SHP77 treated with DMSO at 0.1 percent for 48 hours (cell line): ENCODE measurements around the gene C1D.
"Not testable (repeated sequence)": the region's sequence is repeated elsewhere in the genome, so short reads cannot be mapped to it uniquely, and the experiment has no call there.

Experiments
- DNase-seq: peaks from one replicate; lab custom pipeline; 2025; lab: John Stamatoyannopoulos, UW

C1D gene, protein sequence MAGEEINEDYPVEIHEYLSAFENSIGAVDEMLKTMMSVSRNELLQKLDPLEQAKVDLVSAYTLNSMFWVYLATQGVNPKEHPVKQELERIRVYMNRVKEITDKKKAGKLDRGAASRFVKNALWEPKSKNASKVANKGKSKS

GRCh38 chr2:68062680-68063387 is at the start of gene C1D:
Gene C1D, minus strand, starts transcription at chr2:68063004. Its CDS starts 15,694 bp downstream, at chr2:68047310.
- DNase-seq: peak; percentile 64

DNA sequence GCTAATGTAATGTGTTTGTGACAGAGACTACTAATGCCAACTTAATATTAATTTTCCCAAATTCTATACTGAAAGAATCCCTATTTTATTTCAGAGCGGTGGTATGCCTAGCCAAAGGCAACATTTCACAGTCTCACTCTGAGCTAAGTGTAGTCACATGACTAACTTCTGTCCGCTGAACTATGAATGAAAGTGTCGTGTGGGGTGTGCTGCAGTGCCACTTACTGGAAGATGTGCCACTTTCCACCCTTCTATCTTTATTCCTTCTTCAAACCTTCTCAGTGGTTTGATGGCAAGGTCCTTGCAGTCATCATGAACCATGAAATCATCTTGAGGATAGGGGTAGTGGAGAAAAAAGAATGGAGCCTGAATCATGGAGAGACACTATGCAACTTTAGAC is 47.3 kb upstream of the C1D start:
- DNase-seq: no peak

DNA sequence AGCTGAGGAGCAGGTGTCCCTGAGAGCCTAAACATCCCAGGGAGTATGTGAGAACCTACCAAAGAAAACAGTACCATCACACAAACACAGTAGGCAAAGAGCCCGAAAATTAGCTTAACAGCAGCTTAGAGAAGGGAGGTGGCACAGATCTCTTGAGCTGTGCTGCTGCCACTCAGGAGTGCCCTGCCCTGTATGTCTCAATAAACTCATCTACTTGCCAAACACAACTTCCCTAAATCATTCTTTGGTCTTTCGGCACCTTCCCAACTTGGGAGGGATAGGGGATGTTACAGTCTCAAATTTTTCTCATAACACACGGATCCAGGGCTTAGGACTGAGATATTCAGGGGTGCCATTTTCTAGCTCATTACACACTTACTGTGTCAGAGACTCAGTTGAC is 45.3 kb upstream of the C1D start:
- DNase-seq: no peak

GRCh38 chr2:68107475-68107874 is 44.7 kb upstream of the C1D start:
- no peak for DNase-seq

GRCh38 chr2:68104111-68104835 is 41.5 kb upstream of the C1D start:
- DNase-seq: no peak

DNA sequence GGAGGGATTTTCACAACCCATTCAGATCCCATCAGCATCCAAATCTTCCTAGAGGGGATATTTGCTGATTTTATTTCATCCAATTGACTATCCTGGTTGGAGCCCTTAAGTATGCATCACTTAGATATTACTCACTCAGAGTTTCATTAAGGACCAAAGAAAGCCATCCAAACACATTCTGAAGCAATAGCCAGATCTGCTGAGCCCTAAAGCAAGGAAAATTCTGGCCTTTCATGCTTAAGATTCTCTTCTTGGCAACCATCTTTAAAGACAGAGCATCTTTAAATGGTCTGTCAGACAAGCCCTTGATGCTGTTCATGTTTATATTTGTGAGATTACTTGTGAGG is 40.9 kb upstream of the C1D start:
- DNase-seq: no peak

- no peak for DNase-seq
Measured at GRCh38 chr2:68103030-68103708, 40.4 kb upstream of the C1D start.

GRCh38 chr2:68100189-68100588 is 37.4 kb upstream of the C1D start:
- DNase-seq: no peak

DNA sequence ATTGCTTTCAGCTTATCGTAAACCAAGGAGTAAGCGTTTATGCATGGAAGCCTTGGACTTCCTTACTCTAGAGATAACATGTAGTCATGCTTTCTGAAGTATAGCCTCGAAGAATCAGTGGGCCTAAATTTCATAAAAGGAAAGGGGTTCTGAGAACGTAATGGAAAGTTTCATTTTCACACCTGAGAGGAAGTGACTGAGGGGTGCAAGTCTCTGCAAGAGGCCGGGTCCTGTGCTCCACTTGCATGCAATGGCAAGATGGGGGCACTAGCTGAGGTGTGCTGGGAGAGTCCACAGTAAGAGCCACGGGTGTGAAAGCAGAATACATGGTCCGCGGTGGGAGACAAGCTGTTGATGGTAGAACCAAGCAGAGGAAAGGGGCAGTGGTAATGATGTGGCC is 36.5 kb upstream of the C1D start:
- no peak for DNase-seq

GRCh38 chr2:68098291-68098797 is 35.5 kb upstream of the C1D start:
- no peak for DNase-seq

DNA sequence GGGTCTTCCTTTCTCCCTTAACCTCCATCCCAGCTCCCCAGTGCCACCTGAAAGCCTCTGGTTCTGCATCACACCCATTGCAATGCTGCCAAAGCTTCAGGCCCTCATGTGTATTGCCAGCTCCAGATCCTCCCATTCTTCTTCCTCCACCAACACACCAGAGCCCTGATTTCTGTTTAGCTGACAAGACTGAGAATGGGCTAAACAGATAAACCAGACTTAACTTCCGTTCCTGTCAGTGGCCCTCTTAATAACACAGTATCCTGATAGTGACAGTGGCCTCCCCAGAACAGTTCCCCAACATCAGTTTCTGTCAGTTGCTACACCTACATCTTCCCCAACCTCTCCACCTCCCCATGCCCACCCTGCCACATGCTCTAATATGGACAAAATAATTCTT is 31.3 kb upstream of the C1D start:
- DNase-seq: no peak

DNA sequence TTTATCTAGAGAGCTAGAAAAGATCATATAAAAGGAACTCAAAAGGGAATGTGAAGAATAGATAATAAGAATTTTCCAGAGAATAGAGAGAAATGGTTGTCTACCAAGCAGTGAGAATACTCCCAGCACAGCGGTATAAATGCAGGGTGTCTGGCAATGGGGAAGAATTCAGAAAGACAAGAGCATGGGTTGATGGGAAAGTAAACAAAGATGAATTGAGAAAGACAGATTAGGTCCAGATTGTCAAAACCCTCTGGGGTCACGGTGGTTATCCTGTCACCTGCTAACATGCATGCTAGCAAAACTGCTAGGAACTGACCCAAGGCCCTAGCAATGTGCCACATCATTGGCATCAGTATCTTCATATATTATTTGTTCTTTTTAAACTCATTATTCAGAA is 30.8 kb upstream of the C1D start:
- DNase-seq: no peak

- no peak for DNase-seq
Measured at GRCh38 chr2:68091439-68092034, 28.7 kb upstream of the C1D start.

DNA sequence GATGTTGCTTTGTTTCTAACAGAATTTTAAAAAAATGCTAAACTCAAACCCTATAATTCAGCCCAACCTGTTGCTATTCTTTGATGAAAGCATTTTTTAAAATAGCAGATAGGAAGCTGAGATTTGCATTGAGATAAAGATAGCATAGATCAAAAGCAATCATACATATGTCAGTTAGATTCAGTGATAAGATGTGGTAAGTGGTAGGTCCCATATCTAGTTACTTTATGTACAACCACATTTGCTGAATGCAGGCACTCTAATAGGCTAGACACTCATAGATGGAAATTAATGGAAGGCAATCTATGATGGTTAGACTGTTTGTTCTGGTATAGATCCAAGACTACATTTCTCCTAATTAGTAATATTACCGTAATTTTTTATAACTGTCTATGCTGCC is 27.2 kb upstream of the C1D start:
- DNase-seq: no peak

DNA sequence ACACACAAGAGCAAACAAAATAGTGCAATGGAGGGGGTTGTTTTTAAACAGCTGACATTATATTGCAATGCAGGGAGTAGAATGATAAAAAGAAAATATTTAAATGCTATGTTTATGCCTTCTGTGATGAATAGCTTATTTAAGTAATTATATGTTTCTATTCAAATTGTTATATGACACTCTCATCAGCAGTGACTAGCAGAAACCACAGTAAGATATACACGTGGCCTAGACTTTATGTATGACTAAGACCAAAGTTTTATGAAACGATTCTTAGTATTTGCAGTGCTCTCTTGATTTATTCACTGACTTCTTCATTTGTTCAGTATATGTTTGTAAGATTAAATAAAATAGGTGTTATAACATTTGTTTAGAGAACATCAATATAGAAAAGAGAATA is 26.1 kb upstream of the C1D start:
- DNase-seq: no peak

- no peak for DNase-seq
Measured at GRCh38 chr2:68086166-68086565, 23.4 kb upstream of the C1D start.

- no peak for DNase-seq
Measured at GRCh38 chr2:68083346-68083745, 20.5 kb upstream of the C1D start.

- no peak for DNase-seq
Measured at GRCh38 chr2:68074050-68074449, 11.2 kb upstream of the C1D start.

- not testable (repeated sequence) for DNase-seq
Measured at GRCh38 chr2:68063797-68064646, 1.2 kb upstream of the C1D start.

- no peak for DNase-seq
Measured at GRCh38 chr2:68060652-68061051, 2.2 kb downstream of the C1D start.

GRCh38 chr2:68059784-68060525 is 2.8 kb downstream of the C1D start:
- no peak for DNase-seq
